Femur (tissue), 1 donor: ENCODE measurements around the gene C1QTNF6.

Experiments
- DNase-seq: peaks from one replicate; pipeline ENCODE4 v3.0.0-alpha.2; 2017

The C1QTNF6 gene

DNA sequence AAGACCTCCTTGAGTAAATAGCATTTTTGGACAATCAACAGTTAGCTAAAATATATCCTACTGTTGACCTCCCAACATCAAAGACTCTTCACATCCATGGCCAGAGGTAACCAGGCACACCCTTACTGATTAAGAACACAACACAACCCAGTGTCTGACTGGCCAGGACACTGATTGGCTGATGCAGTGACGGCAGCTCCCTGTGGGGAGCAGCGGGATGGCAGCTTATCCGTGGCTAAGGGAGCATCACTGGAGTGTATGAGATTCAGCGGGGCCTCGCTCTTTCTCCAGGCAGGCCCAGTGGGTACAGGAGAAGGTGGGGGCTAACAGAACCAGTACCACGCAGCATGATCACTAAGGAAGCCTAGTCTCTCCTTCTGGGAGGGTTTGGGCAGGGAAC, 28.0 kb downstream of the C1QTNF6 start:
- DNase-seq, result no peak

- no peak for DNase-seq
Measured at GRCh38 chr22:37158963-37159290, 29.1 kb downstream of the C1QTNF6 start.

- no peak for DNase-seq
Measured at GRCh38 chr22:37157516-37158285, 30.3 kb downstream of the C1QTNF6 start.

GRCh38 chr22:37156686-37157435, 31.2 kb downstream of the C1QTNF6 start:
- DNase-seq, result no peak

DNA sequence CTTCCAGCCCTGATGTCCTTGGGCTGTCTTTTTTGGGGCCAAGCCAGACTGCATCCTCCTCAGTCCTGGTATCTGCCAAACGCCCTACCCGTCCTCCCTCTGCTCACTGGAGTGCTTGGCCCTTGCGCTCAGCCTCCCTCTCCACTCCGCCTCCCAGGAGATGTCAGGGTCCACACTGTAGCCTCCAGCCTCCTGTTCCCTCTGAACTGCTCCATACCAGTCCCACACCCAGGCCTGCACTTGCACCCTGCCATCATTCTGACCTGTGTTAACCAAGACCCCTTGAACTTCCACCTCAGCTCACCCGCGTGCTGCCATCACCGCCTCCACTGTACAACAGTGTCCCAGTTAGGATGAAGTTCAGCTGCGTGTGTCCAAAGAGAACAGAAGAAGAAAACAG, 32.1 kb downstream of the C1QTNF6 start:
- no peak for DNase-seq

- no peak for DNase-seq
Measured at GRCh38 chr22:37154925-37155712, 32.9 kb downstream of the C1QTNF6 start.

DNA sequence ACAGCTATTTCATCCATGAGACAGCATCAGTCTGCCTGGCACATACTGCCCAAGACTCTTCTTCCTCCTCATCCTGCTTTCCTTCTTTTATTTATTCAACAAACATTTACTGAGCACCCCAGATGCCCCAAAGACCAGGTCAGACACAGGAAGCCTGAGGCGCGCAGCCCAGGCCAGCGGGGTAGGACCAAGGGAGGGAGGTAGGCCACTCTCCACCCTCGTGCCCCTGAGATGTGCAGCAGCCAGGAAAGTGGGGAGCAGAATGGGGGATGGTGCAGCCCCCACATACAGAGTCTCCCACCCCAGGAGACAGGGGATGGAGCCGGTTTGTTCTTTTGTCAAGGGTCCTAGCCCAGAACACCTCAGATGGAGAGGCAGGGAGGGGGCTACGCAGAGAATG, 34.1 kb downstream of the C1QTNF6 start:
- no peak for DNase-seq

DNA sequence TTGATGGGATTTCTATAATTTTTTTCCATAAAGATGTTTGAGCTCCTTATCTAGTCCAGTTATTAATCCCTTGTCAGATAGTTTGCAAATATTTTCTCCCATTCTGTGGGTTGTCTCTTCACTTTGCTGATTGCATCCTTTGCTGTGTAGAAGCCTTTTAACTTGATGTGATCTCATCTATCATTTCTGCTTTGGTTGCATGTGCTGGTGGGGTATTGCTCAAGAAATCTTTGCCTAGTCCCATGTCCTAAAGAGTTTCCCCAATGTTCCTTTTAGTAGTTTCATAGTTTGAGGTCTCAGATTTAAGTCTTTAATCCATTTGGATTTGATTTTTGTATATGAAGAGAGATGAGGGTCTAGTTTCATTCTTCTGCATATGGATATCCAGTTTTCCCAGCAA, 36.6 kb downstream of the C1QTNF6 start:
- DNase-seq, result no peak

DNA sequence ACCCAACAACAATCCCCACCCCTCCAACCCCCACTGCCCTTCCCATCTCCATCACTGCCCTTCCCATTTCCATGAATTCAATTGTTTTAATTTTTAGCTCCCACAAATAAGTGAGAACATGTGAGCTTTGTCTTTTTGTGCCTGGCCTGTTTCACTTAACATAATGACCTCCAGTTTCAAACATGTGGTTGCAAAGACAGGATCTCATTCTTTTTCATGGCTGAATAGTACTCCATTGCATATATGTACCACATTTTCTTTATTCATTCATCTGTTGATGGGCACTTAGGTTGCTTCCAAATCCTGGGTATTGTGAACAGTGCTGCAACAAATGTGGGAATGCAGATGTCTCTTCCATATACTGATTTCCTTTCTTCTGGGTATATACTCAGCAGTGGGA, 37.3 kb downstream of the C1QTNF6 start:
- no peak for DNase-seq

GRCh38 chr22:37148742-37149665, 39.0 kb downstream of the C1QTNF6 start:
- no peak for DNase-seq

GRCh38 chr22:37148031-37148651, 39.9 kb downstream of the C1QTNF6 start:
- no peak for DNase-seq

DNA sequence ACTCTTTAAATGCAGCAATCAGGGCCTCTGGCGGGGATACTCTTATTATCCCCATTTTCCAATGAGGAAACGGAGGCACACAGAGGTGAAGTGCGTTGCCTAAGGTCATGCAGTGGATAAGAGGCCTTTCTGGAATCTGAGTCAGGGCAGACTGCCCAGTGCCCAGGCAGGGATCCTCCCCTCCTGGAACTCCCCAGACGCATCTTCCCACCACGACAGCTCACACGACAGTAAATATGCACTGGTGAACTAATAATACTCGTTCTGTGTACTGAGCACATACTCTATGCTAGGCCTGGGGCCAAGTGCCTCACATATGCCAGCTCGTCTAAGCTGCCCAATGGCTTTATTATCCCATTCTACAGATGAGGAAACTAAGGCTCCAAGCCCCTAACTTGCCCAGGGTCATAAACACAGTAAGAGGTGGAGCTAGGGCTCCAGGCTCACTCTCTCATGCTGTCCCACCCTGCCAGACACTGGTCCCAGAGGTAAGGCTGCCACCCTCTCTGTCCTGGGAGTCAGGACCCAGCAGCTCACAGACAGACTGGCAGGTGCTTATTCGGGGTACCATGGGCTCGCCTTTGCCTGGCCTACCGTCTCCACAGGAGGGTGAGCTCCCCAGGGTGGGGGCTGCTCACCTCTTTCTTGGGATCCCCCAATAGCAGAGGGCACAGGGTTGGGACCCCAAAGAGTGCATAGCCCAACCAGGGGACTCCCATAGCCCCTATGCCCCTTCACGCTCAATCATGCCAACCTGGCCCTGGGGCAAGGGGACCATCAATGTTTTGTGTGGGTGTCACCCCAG, 40.7 kb downstream of the C1QTNF6 start:
- DNase-seq, result no peak

GRCh38 chr22:37146507-37147180, 41.4 kb downstream of the C1QTNF6 start:
- DNase-seq, result no peak

DNA sequence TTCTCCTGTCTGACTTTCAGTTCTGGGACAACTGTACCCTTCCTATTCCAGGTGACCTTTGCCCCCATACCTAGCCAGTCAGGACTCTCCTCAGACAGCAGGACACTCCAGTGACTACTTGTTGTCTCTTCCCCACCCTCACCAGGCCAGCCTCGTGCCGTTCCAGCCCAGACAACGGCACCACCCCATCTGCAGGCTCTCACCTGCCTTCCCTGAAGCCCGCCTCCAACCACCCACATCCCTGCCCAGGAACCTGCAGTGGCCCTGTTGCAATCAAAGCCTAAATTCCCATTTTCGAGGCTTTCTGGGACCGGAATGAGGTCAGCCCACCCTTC, 42.0 kb downstream of the C1QTNF6 start:
- no peak for DNase-seq

DNA sequence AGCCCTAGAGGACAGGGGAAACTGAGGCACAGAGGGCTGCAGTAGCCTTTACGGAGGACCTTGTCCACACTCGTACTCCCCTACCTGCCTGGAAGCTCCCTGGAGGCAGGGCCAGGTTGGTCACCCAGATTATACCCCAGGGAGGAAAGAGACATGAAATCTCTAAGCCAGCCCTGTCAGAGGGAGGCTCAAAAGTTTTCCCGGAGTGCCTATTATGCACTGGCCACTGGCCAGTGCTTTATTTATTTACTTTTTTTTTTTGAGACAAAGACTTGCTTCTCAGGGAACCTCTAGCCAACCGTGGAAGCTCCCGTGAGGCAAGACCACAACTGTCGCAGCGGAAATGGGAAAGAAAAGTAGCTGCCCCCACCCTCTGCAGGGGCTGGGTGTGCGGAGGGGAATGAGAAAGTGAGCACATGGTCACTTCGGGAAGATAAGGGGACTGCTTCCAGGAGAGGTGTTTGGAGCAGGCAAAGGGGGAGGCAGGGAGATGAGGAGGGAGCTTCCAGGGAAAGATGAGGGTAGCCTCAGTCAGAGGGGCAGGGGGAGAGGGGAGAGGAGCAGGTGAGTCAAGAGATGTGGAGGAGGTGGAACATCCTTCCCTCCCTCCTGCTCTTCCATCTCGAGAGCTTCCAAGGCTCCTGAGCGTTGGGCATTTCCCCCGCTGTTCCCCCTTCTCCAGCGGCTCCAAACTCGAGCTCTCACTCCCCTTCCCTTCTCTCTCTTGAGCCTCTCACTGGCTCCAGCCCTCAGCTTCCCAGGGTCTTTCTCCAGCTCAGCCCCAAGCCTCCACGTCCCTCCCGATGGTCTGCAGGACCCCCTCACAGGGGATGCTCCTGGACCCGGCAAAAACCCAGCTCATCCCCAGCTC, 42.6 kb downstream of the C1QTNF6 start:
- no peak for DNase-seq

- DNase-seq, result no peak
Measured at GRCh38 chr22:37144180-37144554, 43.9 kb downstream of the C1QTNF6 start.

DNA sequence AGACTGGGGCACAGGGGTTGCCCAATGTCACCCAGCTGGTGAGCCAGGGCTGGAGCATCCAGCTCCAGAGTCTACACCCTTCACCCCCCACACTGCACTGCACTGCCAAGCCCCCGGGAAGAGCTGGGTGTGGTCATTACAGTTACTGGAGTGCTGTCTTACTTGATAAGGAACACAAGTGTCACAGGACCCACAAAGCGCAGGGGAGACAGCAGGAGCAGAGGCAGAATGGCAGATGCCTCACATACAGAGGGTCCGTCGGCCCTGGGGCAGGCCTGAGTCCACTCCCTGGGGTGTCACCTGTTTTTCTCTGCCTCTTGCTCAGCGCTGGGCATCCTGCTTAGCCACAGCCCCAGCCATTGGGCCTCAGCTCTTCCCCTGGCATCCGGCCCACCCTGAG, 46.1 kb downstream of the C1QTNF6 start:
- DNase-seq, result no peak

DNA sequence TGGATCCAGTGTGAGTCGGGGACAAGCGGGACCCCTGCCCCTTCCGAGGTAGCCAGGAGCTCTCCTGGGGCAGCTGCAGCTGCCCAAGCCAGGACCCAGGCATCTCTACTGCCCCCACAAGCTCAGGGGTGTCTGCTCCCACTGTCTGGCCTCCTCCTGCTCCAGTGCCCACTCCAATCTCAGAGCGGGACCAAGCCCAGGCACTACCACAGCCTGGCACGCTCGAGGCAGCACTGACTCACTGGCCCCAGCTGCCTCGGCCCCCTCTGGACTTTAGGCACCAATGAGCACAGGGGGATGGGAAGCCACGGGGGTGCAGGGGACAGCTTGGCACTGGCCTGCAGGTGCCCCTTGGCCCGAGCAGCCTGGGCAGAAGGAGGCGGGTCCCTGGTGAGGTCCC, 46.6 kb downstream of the C1QTNF6 start:
- DNase-seq, result no peak

DNA sequence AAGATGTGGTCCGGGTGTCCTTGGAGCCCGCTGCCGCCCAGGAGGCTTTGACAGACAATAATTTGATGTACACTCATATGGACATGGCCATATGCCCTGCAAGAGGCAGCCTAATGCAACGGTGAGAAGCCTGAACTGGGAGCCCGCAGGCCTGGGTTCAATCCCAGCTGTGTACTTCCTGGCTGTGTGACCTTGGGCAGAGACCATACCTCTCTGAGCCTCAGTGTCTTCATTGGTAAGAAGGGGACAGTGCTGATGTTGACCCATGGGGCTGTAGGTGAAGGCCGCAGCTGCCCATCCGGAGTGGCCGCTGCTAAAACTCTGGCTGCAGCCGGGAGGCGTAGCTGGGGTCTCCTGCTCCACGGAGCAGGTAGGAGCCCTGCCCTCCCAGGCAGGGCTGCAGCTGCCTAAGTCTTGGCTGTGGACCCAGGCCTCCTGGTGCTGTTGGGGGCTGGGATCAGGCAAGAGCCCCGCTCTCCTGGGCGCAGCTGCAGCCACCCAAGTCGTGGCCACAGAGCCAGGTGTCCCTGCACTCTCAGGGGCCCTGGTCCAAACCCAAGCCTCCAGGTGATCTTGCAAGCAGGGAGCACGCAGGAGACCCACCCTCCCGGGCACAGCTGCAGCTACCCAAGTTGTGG, 47.2 kb downstream of the C1QTNF6 start:
- DNase-seq, result no peak
